Measurements from ENCODE around the gene HOXB4.

HOXB4 gene

GRCh38 chr17:48601539-48602425 is 23.6 kb upstream of the HOXB4 start:
- DNase-seq (ENCODE audit: low read depth in 2 of 2), result no peak

- no peak for DNase-seq (ENCODE audit: low read depth in 2 of 2)
Observed at GRCh38 chr17:48601207-48601538, 23.0 kb upstream of the HOXB4 start.

- no peak for DNase-seq (ENCODE audit: low read depth in 2 of 2)
Observed at GRCh38 chr17:48600244-48601098, 22.3 kb upstream of the HOXB4 start.

GRCh38 chr17:48599354-48599753 is 21.2 kb upstream of the HOXB4 start:
- no peak for DNase-seq (ENCODE audit: low read depth in 2 of 2)

- DNase-seq (ENCODE audit: low read depth in 2 of 2), result no peak
Observed at GRCh38 chr17:48598736-48599135, 20.6 kb upstream of the HOXB4 start.

- DNase-seq (ENCODE audit: low read depth in 2 of 2), result no peak
Observed at GRCh38 chr17:48597778-48598631, 19.9 kb upstream of the HOXB4 start.

- no peak for DNase-seq (ENCODE audit: low read depth in 2 of 2)
Observed at GRCh38 chr17:48597528-48597777, 19.3 kb upstream of the HOXB4 start.

- DNase-seq (ENCODE audit: low read depth in 2 of 2), result no peak
Observed at GRCh38 chr17:48596735-48597527, 18.8 kb upstream of the HOXB4 start.

GRCh38 chr17:48596000-48596734 is 18.0 kb upstream of the HOXB4 start:
- DNase-seq (ENCODE audit: low read depth in 2 of 2), result no peak

GRCh38 chr17:48595278-48595999 is 17.3 kb upstream of the HOXB4 start:
- no peak for DNase-seq (ENCODE audit: low read depth in 2 of 2)

- no peak for DNase-seq (ENCODE audit: low read depth in 2 of 2)
Observed at GRCh38 chr17:48594538-48595277, 16.6 kb upstream of the HOXB4 start.

GRCh38 chr17:48593840-48594537 is 15.8 kb upstream of the HOXB4 start:
- DNase-seq (ENCODE audit: low read depth in 2 of 2), result peak; percentile 70 to 71

- DNase-seq (ENCODE audit: low read depth in 2 of 2), result no peak
Observed at GRCh38 chr17:48593126-48593829, 15.1 kb upstream of the HOXB4 start, which contains the start of gene HOXB5. Gene HOXB5, minus strand, starts transcription at chr17:48593779. Its CDS starts 97 bp downstream, at chr17:48593682.

GRCh38 chr17:48592577-48592976 is 14.4 kb upstream of the HOXB4 start:
- DNase-seq (ENCODE audit: low read depth in 2 of 2), result no peak

- no peak for DNase-seq (ENCODE audit: low read depth in 2 of 2)
Observed at GRCh38 chr17:48592057-48592514, 13.9 kb upstream of the HOXB4 start.

- no peak for DNase-seq (ENCODE audit: low read depth in 2 of 2)
Observed at GRCh38 chr17:48591255-48592056, 13.3 kb upstream of the HOXB4 start.

- DNase-seq (ENCODE audit: low read depth in 2 of 2), result no peak
Observed at GRCh38 chr17:48590607-48591161, 12.5 kb upstream of the HOXB4 start.

All from stimulated activated CD8-positive, alpha-beta memory T cell treated with anti-CD3 and anti-CD28 coated beads, Interleukin-15, amount 100 ng/mL, for 48 hours (primary cell).